Thyroid gland (tissue), 4 donors: ENCODE measurements around the gene SCEL.

Experiments
- CTCF ChIP-seq, 6 experiments: fragments of 200-600 bp in 3 of 6; fragments of 450-650 bp in 3 of 6; sonication (generic) in 3 of 6; IDR thresholded peaks; one replicate each; pipeline ENCODE4 v1.5.1; 2016 to 2019; ENCODE audit warnings: antibody characterized with exemption in 6 of 6, mild to moderate bottlenecking in 2 of 6, inconsistent platforms in 1 of 6, moderate library complexity in 1 of 6
- POLR2A ChIP-seq, 2 donors: fragments of 450-650 bp; IDR thresholded peaks; one replicate each; pipeline ENCODE4 v1.6.1; 2017; ENCODE audit warnings: antibody characterized with exemption in 2 of 2, mild to moderate bottlenecking in 2 of 2, moderate library complexity in 1 of 2

GRCh38 chr13:77530875-77531274 is 4.6 kb upstream of the SCEL start:
- TF ChIP-seq POLR2A (IDR thresholded peaks at IDR 0.05), result no peak
- TF ChIP-seq CTCF (IDR thresholded peaks at IDR 0.05), result no peak
